ENCODE results near the gene CCDC201. TPM values are rescaled to one million over a fixed set of nuclear protein-coding genes. Genes with fewer than 3 reads are reported as not detected.
"Not testable (repeated sequence)": the region's sequence is repeated elsewhere in the genome, so short reads cannot be mapped to it uniquely, and the experiment has no call there.

The CCDC201 gene
- total RNA-seq, 1 donor from 2014 or later, result not detected

- DNase-seq (ENCODE audit: low read depth in 2 of 2), result peak in 1 of 2 donors; percentile 82
These were observed 1.7 kb upstream of the CCDC201 start for GRCh38 chr7:45874408-45875131.

DNA sequence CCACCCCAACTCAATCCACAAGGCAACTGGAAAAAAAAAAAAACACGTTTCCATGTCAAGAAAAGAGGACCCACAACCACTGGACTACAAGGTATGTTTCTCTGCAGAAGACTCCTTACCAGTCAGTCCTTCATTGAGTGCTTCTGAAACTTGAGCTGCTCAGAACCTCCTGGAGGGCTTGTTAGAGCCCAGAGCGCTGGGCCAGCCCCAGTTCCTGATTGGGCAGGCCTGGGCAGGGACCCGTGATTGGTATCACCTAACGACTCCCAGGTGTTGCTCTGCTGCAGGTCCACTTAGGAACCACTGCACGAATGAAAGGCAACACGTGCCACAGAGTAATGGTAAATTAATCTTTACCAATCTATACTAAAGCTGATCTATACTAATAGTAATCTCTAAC, 473 bp upstream of the CCDC201 start:
- no peak for DNase-seq (ENCODE audit: low read depth in 2 of 2)

GRCh38 chr7:45872116-45873034, 507 bp downstream of the CCDC201 start:
- peak in 1 of 2 donors; percentile 44 for DNase-seq (ENCODE audit: low read depth in 2 of 2)

DNA sequence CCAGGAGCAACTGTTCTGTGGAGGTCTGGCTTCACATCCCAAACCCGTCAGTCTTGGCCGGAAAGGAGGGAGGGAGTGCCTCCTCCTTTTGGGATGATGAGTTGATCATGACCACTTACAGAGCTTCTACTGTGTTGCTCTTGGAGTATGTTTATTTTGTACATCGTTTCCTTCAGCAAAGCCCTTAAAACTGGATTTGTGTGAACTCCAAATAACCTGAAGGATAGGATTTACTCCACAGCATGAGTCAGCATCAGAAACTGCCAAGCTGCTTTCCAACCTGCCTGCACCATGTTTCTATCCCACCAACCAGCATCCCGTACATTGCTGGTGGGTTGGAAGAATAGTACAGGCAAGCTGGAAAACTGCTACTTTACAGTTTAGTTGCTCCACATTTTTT, 3.5 kb downstream of the CCDC201 start:
- no peak for DNase-seq (ENCODE audit: low read depth in 2 of 2)

DNA sequence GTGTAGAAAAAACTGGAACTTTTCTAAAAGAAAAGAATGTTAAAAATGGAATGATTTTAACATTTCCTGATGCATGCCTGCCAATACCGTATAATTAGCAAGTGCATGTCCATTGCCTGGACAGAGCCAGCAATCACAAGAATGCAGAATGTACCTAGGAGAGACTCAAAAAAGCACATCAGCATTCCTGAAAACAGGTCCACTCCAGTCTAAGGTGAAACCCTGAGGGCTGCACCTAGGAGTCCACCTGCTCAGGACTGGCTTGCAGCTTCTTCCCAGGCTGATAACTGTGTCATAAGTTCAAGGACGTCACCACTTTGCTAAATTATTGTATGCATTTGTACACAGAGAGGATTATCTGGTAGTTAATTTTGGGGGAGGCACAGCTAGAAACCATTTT, 5.4 kb downstream of the CCDC201 start:
- no peak for DNase-seq (ENCODE audit: low read depth in 2 of 2)

- DNase-seq (ENCODE audit: low read depth in 2 of 2), result no peak
These were observed 7.1 kb downstream of the CCDC201 start for GRCh38 chr7:45865594-45866410.

- no peak for DNase-seq (ENCODE audit: low read depth in 2 of 2)
These were observed 9.2 kb downstream of the CCDC201 start for GRCh38 chr7:45863715-45864114.

DNA sequence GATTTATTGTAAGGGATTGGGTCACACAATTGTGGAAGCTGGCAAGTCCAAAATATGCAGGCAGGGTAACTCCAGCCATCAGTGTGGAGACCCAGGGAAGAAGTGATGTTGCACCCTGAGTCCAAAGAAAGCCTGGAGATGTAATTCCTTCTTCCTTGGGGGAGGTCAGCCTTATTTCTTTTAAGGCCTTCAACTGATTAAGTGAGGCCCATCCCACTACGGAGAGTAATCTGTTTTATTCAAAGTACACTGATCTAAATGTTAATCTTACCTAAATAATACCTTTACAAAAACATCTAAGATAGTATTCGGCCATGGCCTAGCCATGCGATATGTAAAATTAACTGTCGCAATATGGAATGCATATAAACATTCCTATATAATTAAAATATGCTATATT, 16.0 kb downstream of the CCDC201 start:
- DNase-seq (ENCODE audit: low read depth in 2 of 2), result not testable (repeated sequence)

DNA sequence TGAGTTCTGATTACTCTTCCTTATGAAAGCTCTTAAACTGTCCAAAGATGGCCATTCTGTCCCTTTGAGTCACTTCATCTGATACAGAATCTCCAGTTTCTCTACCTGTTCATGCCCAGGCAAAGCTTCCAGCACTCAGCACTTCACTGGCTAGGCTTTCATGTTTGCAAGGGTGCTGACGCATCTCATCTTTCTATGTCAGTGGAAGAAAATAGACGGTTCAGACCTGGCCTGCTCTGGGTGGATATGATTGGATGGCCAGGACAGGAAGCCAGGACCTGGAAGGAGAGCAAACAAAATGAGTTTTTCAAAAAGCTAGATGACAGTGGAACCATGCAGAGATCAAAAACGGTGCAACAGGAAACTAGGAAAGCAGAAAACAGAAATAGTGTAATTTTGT, 17.2 kb downstream of the CCDC201 start:
- not testable (repeated sequence) for DNase-seq (ENCODE audit: low read depth in 2 of 2)

GRCh38 chr7:45853491-45853890, 19.4 kb downstream of the CCDC201 start:
- DNase-seq (ENCODE audit: low read depth in 2 of 2), result not testable (repeated sequence)

DNA sequence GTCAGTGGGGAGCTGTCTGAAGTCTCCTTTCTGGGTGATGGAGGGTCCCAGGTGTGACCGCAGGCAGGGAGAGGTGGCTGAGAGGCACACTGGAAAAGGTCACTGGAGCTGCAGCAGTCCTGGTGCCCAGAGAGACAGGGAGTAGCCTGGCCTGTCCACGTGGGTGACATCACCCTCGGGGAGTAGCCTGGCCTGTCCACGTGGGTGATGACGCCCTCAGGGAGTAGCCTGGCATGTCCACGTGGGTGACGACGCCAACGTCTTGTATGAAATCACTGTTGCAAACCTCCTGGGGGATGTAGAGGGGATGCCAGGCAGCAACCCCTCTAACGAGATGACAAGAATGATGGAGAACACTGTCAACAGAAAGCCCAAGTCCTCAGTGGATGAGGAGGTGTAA, 19.9 kb downstream of the CCDC201 start:
- DNase-seq (ENCODE audit: low read depth in 2 of 2), result not testable (repeated sequence)

DNA sequence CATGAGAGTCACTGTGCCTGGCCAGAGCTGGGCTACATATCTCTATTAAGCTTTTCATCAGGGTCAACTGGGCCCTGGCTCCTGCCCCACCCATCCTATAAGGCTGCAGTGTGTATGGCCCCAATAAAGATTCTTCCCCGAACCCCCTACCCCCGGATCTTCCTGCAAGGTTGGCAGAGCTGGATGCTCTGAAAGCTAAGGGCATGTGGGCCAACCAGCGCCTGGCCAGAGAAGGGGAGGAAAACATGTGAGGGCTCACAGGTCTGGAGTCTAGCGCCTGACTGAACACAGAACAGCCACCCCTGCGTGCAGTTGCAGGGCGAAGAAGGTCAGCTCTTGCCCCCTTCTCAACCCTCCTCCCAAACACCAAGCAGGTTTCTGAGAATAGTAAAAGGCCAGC, 24.1 kb downstream of the CCDC201 start:
- DNase-seq (ENCODE audit: low read depth in 2 of 2), result not testable (repeated sequence)

DNA sequence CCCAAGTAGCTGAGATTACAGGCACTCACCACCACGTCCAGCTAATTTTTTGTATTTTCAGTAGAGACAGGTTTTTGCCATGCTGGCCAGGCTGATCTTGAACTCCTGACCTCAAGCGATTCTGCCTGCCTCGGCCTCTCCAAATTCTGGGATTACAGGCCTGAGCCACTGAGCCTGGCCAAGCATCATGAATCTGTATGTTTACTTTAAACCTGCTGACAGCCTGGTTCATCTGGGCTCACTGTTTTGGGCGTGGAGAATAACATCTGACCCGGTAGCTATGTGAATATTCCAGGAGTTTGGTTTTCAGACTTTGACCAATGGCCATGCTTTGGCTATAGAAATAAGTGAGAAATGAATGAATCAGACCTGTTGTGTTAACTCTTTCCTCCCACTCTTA, 26.3 kb downstream of the CCDC201 start:
- not testable (repeated sequence) for DNase-seq (ENCODE audit: low read depth in 2 of 2)

- not testable (repeated sequence) for DNase-seq (ENCODE audit: low read depth in 2 of 2)
These were observed 30.8 kb downstream of the CCDC201 start for GRCh38 chr7:45841926-45842717.

DNA sequence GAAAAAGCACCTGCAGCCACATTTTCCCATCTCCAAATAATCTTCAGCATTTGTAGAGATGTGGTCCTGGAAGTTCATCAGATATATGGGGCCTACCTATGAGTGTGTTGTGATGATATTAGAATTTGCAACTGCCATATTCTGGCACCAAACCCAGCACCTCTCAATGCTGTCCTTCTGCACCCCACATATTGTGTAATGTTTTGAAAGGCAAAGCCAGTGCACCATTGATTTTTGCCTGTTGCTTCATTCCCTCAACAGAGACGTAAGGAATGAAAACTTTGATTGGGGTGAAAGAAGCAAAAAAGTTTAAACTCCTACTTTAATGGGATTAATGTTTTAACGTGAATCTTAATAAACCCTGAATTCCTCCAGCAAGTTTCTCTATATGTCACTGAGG, 34.0 kb downstream of the CCDC201 start:
- not testable (repeated sequence) for DNase-seq (ENCODE audit: low read depth in 2 of 2)

GRCh38 chr7:45832433-45833177, 40.3 kb downstream of the CCDC201 start:
- not testable (repeated sequence) for DNase-seq (ENCODE audit: low read depth in 2 of 2)

DNA sequence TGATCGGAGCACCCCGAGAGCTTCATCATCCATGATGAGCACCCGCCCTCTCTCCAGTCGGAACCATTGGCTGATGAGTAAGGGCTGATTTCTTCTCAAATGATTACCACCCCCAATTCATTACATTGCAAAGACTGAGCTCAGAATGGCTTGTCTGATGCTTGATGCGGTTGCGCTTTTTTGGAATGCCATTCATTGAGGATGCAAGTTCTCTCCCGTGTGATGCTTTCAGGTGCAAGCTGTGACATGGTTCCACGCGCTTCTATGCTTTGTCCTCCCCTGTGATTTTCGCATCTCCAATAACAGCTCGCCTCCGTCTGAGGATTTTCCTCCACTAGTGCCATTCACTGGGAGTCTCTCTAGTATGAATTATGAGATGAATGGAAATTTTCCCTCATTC, 43.0 kb downstream of the CCDC201 start:
- DNase-seq (ENCODE audit: low read depth in 2 of 2), result not testable (repeated sequence)

DNA sequence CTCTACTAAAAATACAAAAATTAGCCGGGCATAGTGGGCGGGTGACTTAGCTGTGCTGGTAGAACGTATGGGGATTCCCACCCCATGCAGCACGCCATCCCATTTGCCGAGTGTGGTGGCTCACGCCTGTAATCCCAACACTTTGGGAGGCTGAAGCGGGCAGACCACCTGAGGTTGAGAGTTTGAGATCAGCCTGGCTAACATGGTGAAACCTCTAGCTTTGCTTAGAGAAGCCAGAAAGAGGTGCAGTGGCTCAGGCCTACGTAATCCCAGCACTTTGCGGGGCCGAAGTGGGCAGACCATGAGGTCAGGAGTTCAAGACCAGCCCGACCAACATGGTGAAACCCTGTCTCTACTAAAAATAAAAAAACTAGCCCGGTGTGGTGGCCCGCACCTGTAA, 45.2 kb downstream of the CCDC201 start:
- DNase-seq (ENCODE audit: low read depth in 2 of 2), result not testable (repeated sequence)

DNA sequence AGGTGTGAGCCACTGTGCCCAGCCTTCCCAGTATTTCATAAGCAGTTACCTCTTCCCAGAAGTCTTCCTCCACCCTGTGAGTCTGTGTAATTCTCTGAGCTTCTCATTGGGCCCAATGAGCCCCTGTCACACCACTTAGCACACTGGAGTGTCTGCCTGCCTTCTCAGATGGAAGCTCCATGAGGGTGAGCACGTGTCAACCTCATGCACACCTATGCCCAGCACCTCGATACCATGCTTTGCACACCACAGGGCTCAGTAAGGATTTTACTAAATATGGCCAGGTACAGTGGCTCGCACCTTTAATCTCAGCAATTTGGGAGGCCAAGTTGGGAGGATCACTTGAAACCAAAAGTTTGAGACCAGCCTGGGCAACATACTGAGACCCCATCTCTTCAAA, 46.3 kb downstream of the CCDC201 start:
- not testable (repeated sequence) for DNase-seq (ENCODE audit: low read depth in 2 of 2)

- not testable (repeated sequence) for DNase-seq (ENCODE audit: low read depth in 2 of 2)
These were observed 54.1 kb downstream of the CCDC201 start for GRCh38 chr7:45818763-45819162.

Data from dermis microvascular lymphatic vessel endothelial cell (primary cell).